ENCODE data around the gene ERC1.

The ERC1 gene

DNA sequence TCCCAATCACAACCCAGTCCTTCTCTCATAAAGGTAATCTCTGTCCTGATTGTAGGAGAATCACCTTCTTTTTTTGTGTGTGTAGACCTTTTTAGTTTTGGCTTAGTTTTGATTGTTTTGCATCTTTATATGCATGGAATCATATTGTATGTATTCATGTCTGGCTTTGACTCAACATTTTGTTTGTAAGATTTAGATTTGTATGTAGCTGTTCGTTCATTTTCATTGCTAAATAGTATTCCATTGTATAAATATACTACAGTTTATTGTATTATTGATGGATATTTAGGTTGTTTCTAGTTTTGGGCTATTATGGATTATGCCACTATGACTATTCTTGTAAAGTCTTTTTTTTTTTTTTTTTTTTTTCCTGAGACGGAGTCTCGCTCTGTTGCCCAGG is 10.5 kb downstream of the ERC1 start:
- TF ChIP-seq, protein P1, sequence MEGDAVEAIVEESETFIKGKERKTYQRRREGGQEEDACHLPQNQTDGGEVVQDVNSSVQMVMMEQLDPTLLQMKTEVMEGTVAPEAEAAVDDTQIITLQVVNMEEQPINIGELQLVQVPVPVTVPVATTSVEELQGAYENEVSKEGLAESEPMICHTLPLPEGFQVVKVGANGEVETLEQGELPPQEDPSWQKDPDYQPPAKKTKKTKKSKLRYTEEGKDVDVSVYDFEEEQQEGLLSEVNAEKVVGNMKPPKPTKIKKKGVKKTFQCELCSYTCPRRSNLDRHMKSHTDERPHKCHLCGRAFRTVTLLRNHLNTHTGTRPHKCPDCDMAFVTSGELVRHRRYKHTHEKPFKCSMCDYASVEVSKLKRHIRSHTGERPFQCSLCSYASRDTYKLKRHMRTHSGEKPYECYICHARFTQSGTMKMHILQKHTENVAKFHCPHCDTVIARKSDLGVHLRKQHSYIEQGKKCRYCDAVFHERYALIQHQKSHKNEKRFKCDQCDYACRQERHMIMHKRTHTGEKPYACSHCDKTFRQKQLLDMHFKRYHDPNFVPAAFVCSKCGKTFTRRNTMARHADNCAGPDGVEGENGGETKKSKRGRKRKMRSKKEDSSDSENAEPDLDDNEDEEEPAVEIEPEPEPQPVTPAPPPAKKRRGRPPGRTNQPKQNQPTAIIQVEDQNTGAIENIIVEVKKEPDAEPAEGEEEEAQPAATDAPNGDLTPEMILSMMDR (IDR thresholded peaks at IDR 0.05), result no peak
- Histone ChIP-seq H3K9me3 (no peaks in the 10 kb centered on the region), H3K27me3 (no peaks in the 10 kb centered on the region), H3K4me1 (ENCODE audit: control insufficient read depth in 1 of 2, insufficient read depth in 1 of 2, low read depth in 1 of 2, low read length in 1 of 2) (peaks cover 0 to under 1% of the 10 kb centered on the region in 2 experiments), H3K4me3 (ENCODE audit: low read depth in 1 of 2, low read length in 1 of 2) (no peak overlapping the region), H3K27ac (no peak overlapping the region), H3K36me3 (no peaks in the 10 kb centered on the region)

DNA sequence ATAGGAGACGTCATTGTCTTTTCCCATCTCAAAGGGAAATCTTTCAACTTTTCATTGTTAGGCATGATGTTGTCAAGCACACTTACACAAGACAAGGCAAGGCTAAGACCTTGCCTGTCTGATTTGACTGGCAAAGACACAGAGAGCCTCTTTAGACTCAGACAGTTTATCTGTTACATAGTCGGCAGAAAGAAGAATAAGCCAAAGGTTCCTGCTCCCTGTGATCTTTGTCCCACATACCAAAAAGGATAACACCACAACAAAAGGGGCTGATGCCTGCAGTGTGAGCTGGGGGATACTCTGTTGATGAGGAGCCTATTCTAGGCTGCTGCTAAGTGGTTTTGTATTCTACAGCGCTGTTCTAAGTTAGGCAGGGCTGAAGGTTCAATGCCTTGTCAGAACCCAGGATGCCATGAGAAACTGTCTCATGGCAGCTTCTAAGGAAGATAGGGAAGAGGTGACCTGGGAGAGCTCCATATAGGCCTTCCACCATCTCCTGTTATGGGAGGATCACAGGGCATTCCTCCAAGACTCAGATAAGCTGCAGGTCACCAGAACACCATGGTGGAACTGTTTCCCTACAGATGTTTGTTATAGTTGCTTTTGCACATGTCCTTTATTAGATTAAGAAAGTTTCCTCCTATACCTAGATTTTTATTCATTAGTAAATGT is 12.7 kb downstream of the ERC1 start:
- Histone ChIP-seq H3K9me3 (no peaks in the 10 kb centered on the region), H3K36me3 (no peaks in the 10 kb centered on the region), H3K4me3 (ENCODE audit: low read depth in 1 of 2, low read length in 1 of 2) (no peak overlapping the region), H3K27ac (no peak overlapping the region), H3K27me3 (no peaks in the 10 kb centered on the region), H3K4me1 (ENCODE audit: control insufficient read depth in 1 of 2, insufficient read depth in 1 of 2, low read depth in 1 of 2, low read length in 1 of 2) (no peaks in the 10 kb centered on the region)
- TF ChIP-seq, protein P1 (IDR thresholded peaks at IDR 0.05), result no peak

DNA sequence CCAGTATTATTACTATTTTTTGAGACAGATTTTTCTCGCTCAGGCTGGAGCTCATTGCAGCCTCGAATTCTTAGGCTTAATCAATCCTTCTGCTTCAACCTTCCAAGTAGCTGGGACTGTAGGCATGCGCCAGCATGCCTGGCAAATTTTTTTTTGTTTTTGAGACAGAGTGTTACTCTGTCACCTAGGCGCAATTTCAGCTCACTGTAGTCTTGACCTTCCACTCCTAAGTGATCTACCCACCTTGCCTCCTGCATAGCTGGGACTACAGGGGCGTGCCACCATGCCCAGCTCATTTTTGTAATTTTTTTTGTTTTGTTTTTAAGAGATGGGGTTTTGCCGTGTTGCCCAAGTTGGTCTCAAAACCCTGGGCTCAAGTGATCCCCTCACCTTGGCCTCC is 15.2 kb downstream of the ERC1 start:
- H3K9me3 ChIP-seq, result no peaks in the 10 kb centered on the region
- no peak overlapping the region for H3K27ac ChIP-seq
- TF ChIP-seq, protein P1 (IDR thresholded peaks at IDR 0.05), result no peak
- no peak overlapping the region for H3K4me3 ChIP-seq (ENCODE audit: low read depth in 1 of 2, low read length in 1 of 2)
- no peaks in the 10 kb centered on the region for H3K27me3 ChIP-seq
- no peaks in the 10 kb centered on the region for H3K4me1 ChIP-seq (ENCODE audit: control insufficient read depth in 1 of 2, insufficient read depth in 1 of 2, low read depth in 1 of 2, low read length in 1 of 2)
- no peaks in the 10 kb centered on the region for H3K36me3 ChIP-seq

DNA sequence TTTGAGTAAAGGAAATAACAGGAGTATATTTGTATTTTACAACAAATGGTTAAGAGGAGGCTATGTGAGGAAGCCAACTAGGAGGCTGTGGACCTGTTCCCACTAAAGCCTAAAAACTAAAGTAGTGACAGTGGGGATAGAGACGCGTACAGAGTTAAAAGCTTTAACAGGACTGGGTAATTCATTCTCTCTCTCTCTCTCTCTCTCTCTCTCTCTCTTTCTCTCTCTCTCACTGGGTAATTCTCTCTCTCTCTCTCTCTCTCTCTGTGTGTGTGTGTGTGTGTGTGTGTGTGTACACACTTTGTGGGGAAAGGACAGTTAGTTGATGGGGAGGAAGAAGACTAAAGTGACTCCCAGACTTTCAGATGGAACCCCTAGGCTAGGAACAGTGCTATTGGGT is 16.3 kb downstream of the ERC1 start:
- no peaks in the 10 kb centered on the region for H3K27me3 ChIP-seq
- H3K36me3 ChIP-seq, result no peaks in the 10 kb centered on the region
- TF ChIP-seq, protein P1 (IDR thresholded peaks at IDR 0.05), result no peak
- no peak overlapping the region for H3K4me3 ChIP-seq (ENCODE audit: low read depth in 1 of 2, low read length in 1 of 2)
- H3K27ac ChIP-seq, result no peak overlapping the region
- no peaks in the 10 kb centered on the region for H3K4me1 ChIP-seq (ENCODE audit: control insufficient read depth in 1 of 2, insufficient read depth in 1 of 2, low read depth in 1 of 2, low read length in 1 of 2)
- no peaks in the 10 kb centered on the region for H3K9me3 ChIP-seq

DNA sequence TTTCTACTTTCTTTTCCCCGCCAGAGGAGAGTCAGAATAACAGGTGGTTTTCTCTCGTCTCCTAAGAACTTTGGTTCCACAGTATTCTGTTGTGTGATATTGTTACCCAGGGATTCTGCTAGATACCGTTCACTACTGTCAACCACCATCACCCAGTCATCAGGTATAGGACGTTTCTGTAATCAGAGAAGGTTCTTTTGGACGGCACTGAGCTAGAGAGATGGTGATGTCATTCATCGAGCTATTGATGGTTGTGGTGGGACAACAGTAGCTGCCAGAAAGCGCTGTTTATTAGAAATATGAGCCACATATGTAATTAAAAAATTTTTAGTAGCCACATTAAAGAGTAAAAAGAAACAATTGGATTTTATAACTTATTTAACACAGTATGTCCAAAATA is 17.0 kb downstream of the ERC1 start:
- Histone ChIP-seq H3K4me1 (ENCODE audit: control insufficient read depth in 1 of 2, insufficient read depth in 1 of 2, low read depth in 1 of 2, low read length in 1 of 2) (no peaks in the 10 kb centered on the region), H3K4me3 (ENCODE audit: low read depth in 1 of 2, low read length in 1 of 2) (no peak overlapping the region), H3K27me3 (no peaks in the 10 kb centered on the region), H3K27ac (no peak overlapping the region), H3K9me3 (no peaks in the 10 kb centered on the region), H3K36me3 (no peaks in the 10 kb centered on the region)
- TF ChIP-seq, protein P1 (IDR thresholded peaks at IDR 0.05), result no peak
